HepG2 (cell line): ENCODE data around the gene IQUB. TPM values are rescaled to one million over a fixed set of nuclear protein-coding genes. Genes with fewer than 3 reads are reported as not detected.
A peak's percentile ranks its signal among the peaks of the same experiment; 100 is the strongest.

ENCODE experiments used
- ATAC-seq: fragments of 200-7000 bp; cut with Tn5 transposase; 3 replicates; pipeline ENCODE4 v1.9.1; 2020; ENCODE audit warnings: mild to moderate bottlenecking, moderate library complexity
- BruUV-seq: library from RNA; stranded (reverse); fragments of 400-500 nt; replicated peaks from 2 replicates; lab custom pipeline; 2021; lab: Mats Ljungman, UMichigan
- CTCF ChIA-PET: fragments of 300-600 bp; formaldehyde crosslinking; extraction: SDS; loops from one replicate; lab custom pipeline; 2021; ENCODE audit warnings: low total read pairs, inconsistent platforms, low intra/inter-chr PET ratio; lab: Yijun Ruan, JAX
- POLR2A ChIA-PET: fragments of 350-600 bp; sonication (Branson Sonifier 250); formaldehyde crosslinking; loops from one replicate; lab custom pipeline; 2020; ENCODE audit warnings: antibody characterized with exemption, inconsistent platforms; lab: Yijun Ruan, JAX
- DNase-seq: peaks from one replicate; pipeline ENCODE4 v3.0.0-alpha.2; 2015; ENCODE audit warnings: low spot score
- FAIRE-seq: peaks from 3 replicates; lab custom pipeline; 2011; peaks lifted over from hg19 to GRCh38; lab: Jason Lieb, UNC
- H2AFZ ChIP-seq: one replicate; pipeline ENCODE4 v1.6.1; 2011; ENCODE audit warnings: low read length, inconsistent platforms
- H3K27ac ChIP-seq: fragments of 300-600 bp; 3 replicates; pipeline ENCODE4 v1.8.0; 2011; ENCODE audit warnings: mixed run types, mild to moderate bottlenecking, mixed read lengths, low read length, inconsistent platforms; ENCODE audit not compliant: insufficient read depth; ENCODE audit errors: extremely low read length
- H3K27me3 ChIP-seq, 2 experiments: fragments of 200-600 bp in 1 of 2; 2 replicates in 1 of 2; 3 replicates in 1 of 2; pipeline versions ENCODE4 v1.6.0 to v1.8.0; 2011; ENCODE audit warnings: low read length in 2 of 2, mild to moderate bottlenecking in 2 of 2, moderate library complexity in 2 of 2, inconsistent platforms in 1 of 2; ENCODE audit not compliant: insufficient read depth in 2 of 2, control insufficient read depth in 1 of 2
- H3K36me3 ChIP-seq, 2 experiments: fragments of 200-600 bp in 1 of 2; replicated peaks in 1 of 2; 2 replicates in 1 of 2; 3 replicates in 1 of 2; pipeline versions ENCODE4 v1.5.1 to v1.8.0; 2011; ENCODE audit warnings: low read length in 2 of 2, inconsistent platforms in 1 of 2; ENCODE audit not compliant: insufficient read depth in 2 of 2, control insufficient read depth in 1 of 2
- H3K4me1 ChIP-seq: 2 replicates; pipeline ENCODE4 v1.5.1; 2012; ENCODE audit warnings: low read length, inconsistent platforms; ENCODE audit not compliant: insufficient read depth
- H3K4me2 ChIP-seq: 2 replicates; pipeline ENCODE4 v1.6.0; 2011; ENCODE audit warnings: low read depth, low read length, inconsistent platforms
- H3K4me3 ChIP-seq, 3 experiments: fragments of 200-600 bp in 1 of 3; sonication (generic), shearing (Covaris generic) in 1 of 3; replicated peaks in 1 of 3; 2 replicates each; pipeline ENCODE4 v1.5.1; 2011 to 2016; ENCODE audit warnings: low read length in 3 of 3, inconsistent platforms in 2 of 3, low read depth in 2 of 3, mild to moderate bottlenecking in 2 of 3, control low read depth in 1 of 3, mixed read lengths in 1 of 3; ENCODE audit not compliant: insufficient read depth in 1 of 3
- H3K79me2 ChIP-seq: one replicate; pipeline ENCODE4 v1.6.1; 2011; ENCODE audit warnings: low read length, inconsistent platforms; ENCODE audit not compliant: insufficient read depth
- H3K9ac ChIP-seq: 2 replicates; pipeline ENCODE4 v1.6.0; 2011; ENCODE audit warnings: mild to moderate bottlenecking, low read depth, low read length, inconsistent platforms; ENCODE audit not compliant: insufficient read depth
- H3K9me3 ChIP-seq: 2 replicates; pipeline ENCODE4 v1.5.1; 2012; ENCODE audit warnings: mild to moderate bottlenecking, low read length
- H4K20me1 ChIP-seq: 2 replicates; pipeline ENCODE4 v1.6.0; 2011; ENCODE audit warnings: inconsistent platforms, mild to moderate bottlenecking, low read length, moderate library complexity; ENCODE audit not compliant: insufficient read depth
- ATF1 ChIP-seq: IDR thresholded peaks from 2 replicates; pipeline ENCODE4 v1.6.1; 2016; ENCODE audit warnings: mild to moderate bottlenecking, control low read depth
- CBX2 ChIP-seq, 2 experiments: fragments of 200-600 bp in 1 of 2; sonication (generic); formaldehyde crosslinking in 1 of 2; IDR thresholded peaks; 2 replicates each; pipeline versions ENCODE4 v1.7.0 to v1.8.1; 2018 to 2022; ENCODE audit warnings: low read depth in 2 of 2, low read length in 1 of 2, mild to moderate bottlenecking in 1 of 2, missing genetic modification reagents in 1 of 2
- FOXK1 ChIP-seq: sonication (generic); formaldehyde crosslinking; IDR thresholded peaks from 2 replicates; pipeline ENCODE4 v1.4.0; 2020; ENCODE audit warnings: low read depth, missing genetic modification reagents, borderline replicate concordance
- HHEX ChIP-seq: IDR thresholded peaks from 2 replicates; pipeline ENCODE4 v1.6.1; 2016; ENCODE audit warnings: control low read depth
- KLF6 ChIP-seq: IDR thresholded peaks from 2 replicates; pipeline ENCODE4 v1.8.0; 2016; ENCODE audit warnings: missing biosample characterization, missing genetic modification reagents
- RFXAP ChIP-seq: sonication (generic); formaldehyde crosslinking; IDR thresholded peaks from 2 replicates; pipeline ENCODE4 v1.4.0; 2020; ENCODE audit warnings: missing genetic modification reagents, borderline replicate concordance
- ZFP37 ChIP-seq: sonication (generic); formaldehyde crosslinking; IDR thresholded peaks from 2 replicates; pipeline ENCODE4 v1.4.0; 2020; ENCODE audit warnings: missing genetic modification reagents, borderline replicate concordance
- ZNF878 ChIP-seq: sonication (generic); formaldehyde crosslinking; IDR thresholded peaks from 2 replicates; pipeline ENCODE4 v1.8.1; 2023; ENCODE audit warnings: mild to moderate bottlenecking, missing genetic modification reagents, moderate library complexity
- WGBS: methylation state at CpG from one replicate; pipeline ENCODE4 v1.1.6; 2017; ENCODE audit warnings: low lambda C conversion rate; 5-methylcytosine and 5-hydroxymethylcytosine counted together
- in situ Hi-C: cut with HindIII; loops from 2 replicates; pipeline ENCODE4 v1.10.0; 2017; ENCODE audit warnings: low pct_unique_long_range_greater_than_20kb; ENCODE audit not compliant: extremely low pct_ligation_motif_present
- intact Hi-C: fragments of 100-400 bp; cut with micrococcal nuclease; formaldehyde crosslinking; loops from one replicate; pipeline ENCODE4 v1.10.0; 2022; ENCODE audit not compliant: unreplicated experiment
- polyA plus RNA-seq, 8 experiments: library from polyadenylated mRNA; depleted of rRNA in 3 of 8; stranded (reverse) in 7 of 8; unstranded in 1 of 8; fragments of >200 nt; fragmentation: Illumina TruSeq in 4 of 8; extraction: Trizol in 4 of 8; gene quantifications; 2 replicates each; pipeline versions ENCODE4 v1.2.1 to v1.2.3, GENCODE V29; 2011 to 2016; ENCODE audit warnings: low read depth in 4 of 8, missing spikeins in 1 of 8, mixed read lengths in 1 of 8; ENCODE audit not compliant: insufficient read depth in 1 of 8
- total RNA-seq, 5 experiments: library from RNA; depleted of rRNA; stranded (reverse); fragments of >200 nt; fragmentation: Illumina TruSeq; extraction: Trizol; gene quantifications; 2 replicates each; pipeline ENCODE4 v1.2.3, GENCODE V29; 2016; ENCODE audit warnings: low read depth in 1 of 5
- TF ChIP-seq, protein P1 (sequence below): sonication (generic); formaldehyde crosslinking; conservative IDR thresholded peaks from 2 replicates; pipeline ENCODE4 v1.4.0; 2020; ENCODE audit warnings: missing genetic modification reagents

The IQUB gene
- total and polyA plus RNA-seq, 2 of the 13 experiments (the other 11 are each of a cell fraction or from before 2014, with no cell fraction given) = 0.07 TPM; not detected in 1

GRCh38 chr7:123535517-123535916 is 1.1 kb upstream of the IQUB start:
- Histone ChIP-seq H3K9me3 (no peaks in the 10 kb centered on the region), H4K20me1 (no peaks in the 10 kb centered on the region), H3K4me2 (peak overlapping the region; percentile 67), H3K27ac (peak overlapping the region; percentile 34), H3K79me2 (no peaks in the 10 kb centered on the region), H3K4me3 (peak overlapping the region; percentile 55 to 83 (median 78); a peak in 4 of 6 replicates), H3K9ac (peak overlapping the region; percentile 47), H2AFZ (peak overlapping the region; percentile 32), H3K27me3 (peaks cover 0 to 10% of the 10 kb centered on the region in 2 experiments; a peak in 3 of 5 replicates), H3K4me1 (peaks cover 6% of the 10 kb centered on the region), H3K36me3 (no peaks in the 10 kb centered on the region)
- POLR2A ChIA-PET = interaction anchor here (1.0 kb wide), 1 partner anchor 22 kb away, joined by 3 read pairs; the partner anchor contains the start of gene NDUFA5
- WGBS = 83% methylated on average over 12 of the region's 12 CpGs
- no TSS peak for BruUV-seq
- DNase-seq = no peak
- in situ Hi-C loops = loop anchor here (5.0 kb wide), 1 partner anchor 43 kb away; no protein-coding TSS in a partner anchor
- CTCF ChIA-PET = interaction anchor here (4.3 kb wide), 1 partner anchor 41 kb away, joined by 28 read pairs; no protein-coding TSS in a partner anchor
- no peak for TF ChIP-seq HHEX
- TF ChIP-seq ZNF878 (CRISPR knock-in tag) = no peak
- TF ChIP-seq ATF1 = no peak
- no peak for TF ChIP-seq KLF6 (CRISPR knock-in tag)
- TF ChIP-seq ZFP37 (CRISPR knock-in tag) = no peak
- TF ChIP-seq RFXAP (CRISPR knock-in tag) = no peak
- TF ChIP-seq, protein P1, sequence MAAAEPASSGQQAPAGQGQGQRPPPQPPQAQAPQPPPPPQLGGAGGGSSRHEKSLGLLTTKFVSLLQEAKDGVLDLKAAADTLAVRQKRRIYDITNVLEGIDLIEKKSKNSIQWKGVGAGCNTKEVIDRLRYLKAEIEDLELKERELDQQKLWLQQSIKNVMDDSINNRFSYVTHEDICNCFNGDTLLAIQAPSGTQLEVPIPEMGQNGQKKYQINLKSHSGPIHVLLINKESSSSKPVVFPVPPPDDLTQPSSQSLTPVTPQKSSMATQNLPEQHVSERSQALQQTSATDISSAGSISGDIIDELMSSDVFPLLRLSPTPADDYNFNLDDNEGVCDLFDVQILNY (CRISPR knock-in tag) = no peak
- no peak for TF ChIP-seq FOXK1 (CRISPR knock-in tag)
- TF ChIP-seq CBX2 (IDR thresholded peaks at IDR 0.05; ENCODE audit: low read depth, low read length) = no peak
- TF ChIP-seq CBX2 (CRISPR knock-in tag; IDR thresholded peaks at IDR 0.05; ENCODE audit: low read depth) = no peak
- intact Hi-C loops = no loop called here
- no peak for ATAC-seq
- no peak for FAIRE-seq
